Dermis microvascular lymphatic vessel endothelial cell (primary cell): ENCODE data around the gene HOXA5. TPM values are rescaled to one million over a fixed set of nuclear protein-coding genes. Genes with fewer than 3 reads are reported as not detected.

Source experiments
- DNase-seq, 2 donors: peaks; one replicate each; pipeline versions ENCODE4 v3.0.0 to v3.0.0-alpha.2; 2010; ENCODE audit warnings: low read depth in 2 of 2
- total RNA-seq: library from RNA; depleted of rRNA; stranded (reverse); fragments of >200 nt; gene quantifications from 2 replicates; pipeline ENCODE4 v1.2.1, GENCODE V29; 2014

Gene HOXA5
- total RNA-seq, 1 donor from 2014 or later, result 4.1 TPM

DNA sequence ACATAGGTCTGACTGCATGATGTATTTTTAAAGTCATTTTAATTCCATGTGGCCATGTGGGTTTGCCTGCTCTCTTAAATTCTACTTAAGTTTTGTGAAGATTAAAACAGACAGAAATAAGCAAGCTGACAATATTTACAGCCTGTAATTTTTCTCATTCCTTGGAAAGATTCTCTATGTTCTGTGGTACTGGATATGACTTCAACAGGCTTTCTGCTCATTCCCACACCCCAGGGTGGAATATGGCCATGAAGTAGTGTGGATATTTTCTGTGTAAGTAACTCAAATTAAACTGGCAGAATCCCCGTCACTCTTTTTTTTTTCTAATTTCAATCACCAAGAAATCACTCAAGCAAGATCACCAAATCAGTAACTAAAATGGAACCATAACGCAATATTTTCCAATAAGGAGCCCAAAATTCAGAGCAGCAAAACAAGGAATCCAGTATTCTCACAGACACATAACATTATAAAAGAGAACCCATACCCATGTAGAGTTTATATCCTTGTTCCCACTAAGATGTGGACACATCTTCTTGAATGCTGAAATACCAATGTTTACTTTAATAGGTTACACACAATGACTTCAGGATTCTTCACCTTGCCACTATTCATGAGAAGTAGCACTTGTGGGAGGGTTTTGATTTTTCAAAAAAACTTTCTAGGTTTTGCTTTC lies 5.7 kb downstream of the HOXA5 start:
- no peak for DNase-seq

DNA sequence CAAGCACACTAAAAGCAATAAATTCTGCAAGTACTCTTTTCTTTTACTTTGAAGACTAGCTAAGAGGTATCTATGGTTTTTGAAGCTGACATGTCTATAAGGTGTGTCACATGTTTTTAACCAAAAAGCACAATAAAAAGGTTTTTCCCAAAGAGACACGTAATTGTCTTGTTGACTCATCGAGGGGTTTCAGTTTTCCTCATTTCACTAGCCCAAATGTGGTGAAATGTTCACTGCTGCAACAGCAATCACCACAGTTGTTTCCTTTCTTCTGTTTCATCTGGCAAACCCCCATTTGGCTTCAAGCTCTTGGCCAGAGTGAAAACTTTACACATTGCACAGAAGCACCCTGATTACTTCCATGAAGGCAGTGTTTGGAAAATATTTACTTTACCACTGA lies 9.1 kb downstream of the HOXA5 start:
- DNase-seq, result peak; percentile 87 to 88

DNA sequence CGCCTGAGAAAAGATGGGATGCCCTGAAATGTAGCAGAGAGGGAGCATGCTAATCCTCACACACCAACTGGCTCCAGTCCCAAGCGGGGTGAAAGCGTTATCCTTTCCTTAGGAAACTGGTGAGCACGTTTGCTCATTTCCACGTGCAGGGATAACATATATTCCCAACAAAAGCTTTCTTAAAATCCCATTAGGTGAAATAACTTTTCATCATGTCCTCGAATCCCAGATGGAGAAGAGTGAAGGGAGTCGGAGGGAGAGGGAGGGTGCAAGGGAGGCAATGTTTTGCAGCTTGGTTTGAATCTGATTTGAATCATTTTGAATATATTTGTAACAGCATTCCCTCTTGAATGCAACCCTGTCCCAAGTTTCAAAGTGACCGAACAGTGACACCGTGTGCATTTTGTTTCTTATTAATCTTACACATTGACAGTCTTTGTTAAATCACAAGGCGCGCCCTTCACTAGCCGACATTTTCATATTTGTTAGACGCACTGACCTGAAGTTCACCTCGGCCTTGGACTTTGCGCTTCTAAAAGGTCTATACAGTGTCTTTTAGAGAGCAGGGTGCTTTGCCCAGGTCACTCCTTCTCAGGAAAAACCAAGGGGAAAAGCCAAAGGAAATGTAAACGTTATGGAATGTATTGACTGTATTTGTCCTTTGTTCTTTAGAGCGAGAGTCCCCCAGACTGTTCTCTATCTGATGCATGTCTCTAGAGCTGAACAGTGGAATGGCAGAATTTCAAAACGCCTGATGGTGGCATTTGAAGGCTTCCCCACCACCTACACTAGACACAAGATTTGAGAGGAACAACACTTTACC lies 9.9 kb downstream of the HOXA5 start:
- DNase-seq, result peak in 1 of 2 donors; percentile 37

DNA sequence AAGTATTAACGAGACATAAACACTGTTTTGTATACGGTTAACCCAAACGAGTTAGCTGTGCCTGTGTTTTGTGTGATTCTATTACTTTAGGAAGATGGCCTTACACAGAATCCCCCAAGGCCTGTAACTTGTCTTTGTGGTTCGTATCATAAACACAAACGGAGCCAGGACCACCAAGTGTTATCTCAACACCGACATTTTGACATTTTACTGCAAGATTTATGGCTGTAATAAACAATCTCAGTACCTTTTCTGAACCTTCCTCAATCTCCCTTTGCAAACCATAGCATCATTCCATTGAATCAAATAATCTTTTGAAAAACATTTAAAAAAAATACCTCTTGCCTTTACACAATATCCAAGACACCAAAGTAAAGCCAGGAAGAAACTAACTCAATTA lies 10.5 kb downstream of the HOXA5 start:
- no peak for DNase-seq

- no peak for DNase-seq
Observed at GRCh38 chr7:27132214-27132613, 11.3 kb downstream of the HOXA5 start.

GRCh38 chr7:27131390-27131819 lies 12.1 kb downstream of the HOXA5 start:
- no peak for DNase-seq

DNA sequence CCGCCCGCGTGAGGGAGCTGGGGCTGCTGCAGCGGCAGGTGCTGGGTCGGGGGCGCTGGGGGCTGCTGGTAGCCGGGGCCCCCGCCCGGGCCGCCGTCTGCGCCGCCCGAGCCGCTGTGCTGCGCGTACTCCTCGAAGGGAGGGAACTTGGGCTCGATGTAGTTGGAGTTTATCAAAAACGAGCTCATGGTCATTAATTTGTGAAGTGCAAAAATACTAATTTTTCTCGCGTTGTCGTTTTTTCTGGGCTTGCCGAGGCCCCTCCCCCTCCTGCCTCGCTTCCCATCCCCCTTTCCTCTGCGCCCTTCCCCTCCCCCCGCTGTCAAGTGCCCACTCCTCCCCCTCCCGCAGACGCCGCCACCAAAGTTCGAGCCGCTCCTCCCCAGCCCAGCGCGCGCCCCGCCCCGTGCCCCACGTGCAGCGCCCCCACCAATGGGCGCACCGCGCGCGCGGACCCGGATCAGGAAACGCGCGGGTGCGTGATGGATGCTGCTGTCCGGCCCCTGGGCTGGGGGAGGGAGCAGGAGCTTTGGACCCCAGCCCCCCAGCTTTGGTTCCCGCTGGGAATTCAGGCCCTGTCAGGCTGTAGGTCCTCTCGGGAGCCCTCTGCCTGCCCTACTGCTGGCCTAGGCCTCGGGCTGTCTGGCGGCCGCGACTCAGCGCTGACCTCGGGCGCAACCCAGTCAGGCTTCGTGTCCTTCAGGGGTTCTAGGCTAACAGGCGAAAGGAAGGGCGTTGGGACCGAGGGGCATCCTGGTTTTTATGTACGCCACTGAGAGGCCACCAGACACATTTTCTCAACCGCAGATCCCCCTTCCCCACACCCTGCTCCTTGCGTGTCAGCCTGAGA lies 12.7 kb downstream of the HOXA5 start, which contains the start of gene HOXA4:
HOXA4 (minus strand) TSS at position 218 of the 850 bp plus-strand sequence; CDS start at position 194, 24 bp downstream.
- DNase-seq, result peak; percentile 71 to 94

- DNase-seq, result peak in 1 of 2 donors; percentile 71
Observed at GRCh38 chr7:27129729-27130539, 13.5 kb downstream of the HOXA5 start.

- no peak for DNase-seq
Observed at GRCh38 chr7:27128776-27129728, 14.4 kb downstream of the HOXA5 start.

- no peak for DNase-seq
Observed at GRCh38 chr7:27128034-27128433, 15.4 kb downstream of the HOXA5 start.

DNA sequence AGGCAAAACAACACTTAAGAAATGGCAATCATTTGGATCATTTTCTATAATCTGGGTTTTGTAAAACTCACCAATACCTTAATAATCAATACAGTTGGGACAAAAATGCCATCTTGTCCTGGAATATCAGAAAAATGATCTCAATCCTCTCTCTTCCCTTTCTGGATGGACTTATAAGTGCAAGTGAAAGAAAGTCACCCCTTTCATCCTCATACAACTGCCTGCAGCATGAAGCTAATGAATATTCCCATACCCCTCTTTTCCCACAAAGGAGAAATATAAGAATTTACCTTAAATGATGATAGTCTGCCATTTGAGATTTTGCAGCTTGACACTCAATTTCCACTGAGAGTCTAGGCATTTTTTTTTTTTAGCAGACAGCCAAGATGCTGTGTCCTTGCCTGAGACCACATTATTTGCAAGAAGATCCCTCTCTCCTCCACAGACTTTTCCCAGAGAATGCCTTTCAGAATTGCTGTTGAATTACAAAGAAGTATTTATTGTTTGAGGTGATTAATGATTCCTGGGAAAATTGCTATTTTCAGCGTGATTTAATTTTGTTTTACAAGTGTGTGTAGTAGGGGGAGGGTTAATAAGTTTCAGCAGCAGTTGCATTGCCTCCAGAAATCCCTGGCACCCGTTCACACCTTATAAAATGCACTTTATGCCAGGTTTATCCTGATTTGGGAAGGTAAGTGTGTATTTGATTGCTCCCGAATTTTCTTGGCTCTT lies 16.7 kb downstream of the HOXA5 start:
- DNase-seq, result no peak

- DNase-seq, result no peak
Observed at GRCh38 chr7:27125986-27126394, 17.5 kb downstream of the HOXA5 start.

DNA sequence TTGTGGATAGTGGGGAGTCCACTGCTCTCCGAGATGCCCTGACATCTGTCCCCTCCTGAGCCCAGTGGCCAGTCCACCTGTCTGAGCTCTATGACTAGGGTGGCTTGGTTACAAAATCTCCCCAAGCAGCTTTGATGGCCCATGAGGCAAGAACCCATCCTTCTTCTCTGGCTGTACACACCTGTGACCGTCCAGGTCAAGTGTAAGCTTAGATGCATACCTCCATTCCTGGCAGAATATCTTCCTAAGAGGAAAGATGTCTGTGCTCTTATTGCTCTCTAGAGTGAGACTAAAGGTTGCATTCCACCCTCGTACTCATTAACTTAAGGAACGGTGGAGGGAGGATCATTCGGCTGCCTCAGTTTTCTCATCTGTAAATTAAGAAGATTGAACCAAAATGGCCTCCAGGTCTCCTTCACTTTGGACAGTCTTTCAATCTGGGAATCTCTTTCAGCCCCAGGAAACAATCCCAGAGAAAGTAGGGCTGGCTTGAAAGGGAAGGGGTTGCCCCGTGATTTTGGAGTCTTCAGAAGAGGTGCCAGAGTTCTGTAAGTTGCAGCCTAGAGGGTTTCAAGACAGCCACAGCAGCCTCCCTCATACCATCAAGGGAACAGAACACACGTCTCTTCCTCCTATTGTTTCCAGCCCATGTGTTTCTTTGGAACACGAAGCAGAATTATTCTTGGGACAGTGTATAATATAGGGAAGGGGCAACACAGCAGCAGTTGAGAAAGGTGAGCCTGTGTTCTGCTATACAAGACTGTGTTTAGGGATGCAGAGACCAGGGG lies 18.4 kb downstream of the HOXA5 start:
- DNase-seq, result no peak

DNA sequence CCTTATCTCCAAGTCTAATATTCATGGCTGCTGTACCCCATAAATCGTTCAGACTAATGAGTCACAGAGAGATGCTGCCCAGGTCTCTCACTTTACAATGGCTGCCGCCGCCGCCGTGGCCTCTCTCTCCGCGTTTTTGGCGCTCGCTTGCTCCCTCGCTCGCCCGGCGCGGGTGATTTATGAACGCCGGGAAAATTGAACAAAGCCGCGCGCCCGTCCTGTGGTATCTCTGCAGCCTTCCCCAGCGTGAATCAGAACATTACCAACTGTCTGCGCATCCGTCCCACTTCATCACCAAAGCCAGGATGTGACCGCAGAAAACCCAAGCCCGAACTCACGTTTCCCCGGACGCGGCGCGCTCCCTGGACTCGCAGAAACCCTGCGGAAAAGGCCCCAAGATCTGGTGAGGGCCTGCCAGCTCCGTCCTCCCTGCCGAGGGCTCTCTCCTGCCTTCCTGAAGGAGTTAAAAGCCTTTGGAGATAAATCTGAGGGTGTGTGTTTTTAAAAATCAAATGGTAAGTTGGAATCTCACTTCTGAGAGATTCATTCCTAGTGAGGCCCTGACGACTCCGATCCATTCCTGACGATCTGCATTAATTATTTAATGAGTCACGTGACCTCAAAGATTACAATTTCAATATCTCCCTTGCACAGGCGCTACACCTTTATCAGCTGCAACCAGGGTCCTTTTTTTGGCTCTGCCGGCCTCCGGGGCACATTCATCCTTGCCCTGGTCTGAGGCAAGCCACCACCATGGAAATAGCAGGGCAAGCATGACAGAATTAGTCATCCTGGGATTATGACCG lies 19.2 kb downstream of the HOXA5 start:
- no peak for DNase-seq

GRCh38 chr7:27123477-27124053 lies 19.9 kb downstream of the HOXA5 start:
- no peak for DNase-seq

- DNase-seq, result no peak
Observed at GRCh38 chr7:27123007-27123476, 20.4 kb downstream of the HOXA5 start.
